ENCODE data around the gene ATG13.
"Not testable (repeated sequence)": the region's sequence is repeated elsewhere in the genome, so short reads cannot be mapped to it uniquely, and the experiment has no call there.

Gene ATG13

GRCh38 chr11:46649180-46649738, 31.9 kb downstream of the ATG13 start:
- peak; percentile 97 for DNase-seq

GRCh38 chr11:46655631-46656030, 38.3 kb downstream of the ATG13 start:
- DNase-seq, result no peak

GRCh38 chr11:46657186-46657585, 39.8 kb downstream of the ATG13 start:
- DNase-seq, result no peak

DNA sequence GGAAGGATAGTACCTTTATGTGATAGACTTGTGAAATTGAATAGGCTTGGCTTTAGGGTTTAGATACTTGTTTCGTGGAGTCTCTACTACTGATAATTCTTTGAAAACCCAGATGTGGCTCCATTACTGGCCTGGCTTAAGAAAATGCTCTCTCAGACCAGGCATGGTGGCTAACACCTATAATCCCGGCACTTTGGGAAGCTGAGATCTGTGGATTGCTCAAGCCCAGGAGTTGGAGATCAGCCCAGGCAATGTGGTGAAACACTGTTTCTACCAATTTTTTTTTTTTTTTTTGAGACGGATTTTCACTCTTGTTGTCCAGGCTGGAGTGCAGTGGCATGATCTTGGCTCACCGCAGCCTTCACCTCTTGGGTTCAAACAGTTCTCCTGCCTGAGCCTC, 40.9 kb downstream of the ATG13 start:
- peak; percentile 46 for DNase-seq

DNA sequence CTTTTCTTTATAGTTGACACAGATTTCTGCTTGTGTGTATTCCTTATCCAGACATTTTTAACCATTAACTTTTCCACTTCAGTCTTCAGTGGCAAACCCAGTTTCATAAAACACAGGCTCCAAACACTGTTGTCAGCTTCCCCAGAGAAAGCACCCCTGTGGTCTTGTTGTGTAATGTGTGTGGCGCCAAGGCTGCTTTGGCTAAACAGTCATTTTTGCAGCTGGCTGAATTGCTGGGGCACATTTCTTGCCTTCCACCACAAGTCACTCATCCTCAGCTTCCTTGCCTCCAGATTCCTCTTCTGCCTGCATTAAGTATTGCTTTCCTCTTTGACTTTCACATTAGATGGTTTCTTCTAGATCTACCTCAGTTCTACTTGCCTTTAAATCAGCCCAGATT, 42.6 kb downstream of the ATG13 start:
- peak; percentile 31 for DNase-seq

GRCh38 chr11:46661836-46662235, 44.5 kb downstream of the ATG13 start:
- DNase-seq, result no peak

- DNase-seq, result no peak
These were observed 45.0 kb downstream of the ATG13 start for GRCh38 chr11:46662366-46662765.

- no peak for DNase-seq
These were observed 46.1 kb downstream of the ATG13 start for GRCh38 chr11:46663277-46663940.

DNA sequence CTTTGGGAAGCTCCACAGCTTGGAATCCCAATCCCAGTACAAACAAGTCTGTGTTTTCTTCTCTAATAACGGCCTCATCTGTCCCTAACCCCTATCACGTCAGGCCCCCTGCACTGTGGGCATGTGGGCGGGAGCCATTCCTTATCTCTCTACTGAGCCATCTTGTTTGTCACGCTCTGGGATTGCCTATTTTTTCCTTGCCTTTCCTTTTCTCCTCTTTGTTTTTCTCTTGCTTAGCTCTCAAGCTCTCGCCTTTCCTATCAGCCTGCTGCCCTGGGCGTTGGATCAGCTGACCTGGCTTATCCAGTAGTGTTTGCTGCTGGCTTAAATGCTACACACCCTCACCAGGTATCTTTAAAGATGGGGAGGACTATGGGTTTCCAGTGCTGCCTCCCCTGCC, 47.3 kb downstream of the ATG13 start:
- no peak for DNase-seq

- DNase-seq, result no peak
These were observed 48.0 kb downstream of the ATG13 start for GRCh38 chr11:46665356-46665755.

DNA sequence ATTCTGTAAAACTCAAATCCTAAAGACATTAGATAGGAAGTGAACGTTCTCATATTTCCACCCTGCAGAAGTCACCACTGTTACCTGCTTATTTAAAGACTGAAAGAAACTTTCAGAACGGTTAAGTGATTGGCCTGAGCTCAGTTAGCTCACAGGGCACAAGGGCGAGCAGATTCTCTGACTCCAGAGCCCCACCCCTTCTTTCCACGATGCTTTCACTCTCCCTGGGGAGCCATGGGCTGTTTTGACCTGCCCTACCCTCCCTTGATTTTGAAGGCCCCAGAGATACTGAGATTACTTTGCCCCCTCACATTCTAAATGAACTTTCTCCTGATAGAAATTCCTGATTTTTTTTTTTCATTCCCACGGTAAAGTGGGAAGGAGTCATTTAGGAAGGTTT, 49.2 kb downstream of the ATG13 start:
- no peak for DNase-seq

GRCh38 chr11:46667043-46667481, 49.7 kb downstream of the ATG13 start:
- no peak for DNase-seq

DNA sequence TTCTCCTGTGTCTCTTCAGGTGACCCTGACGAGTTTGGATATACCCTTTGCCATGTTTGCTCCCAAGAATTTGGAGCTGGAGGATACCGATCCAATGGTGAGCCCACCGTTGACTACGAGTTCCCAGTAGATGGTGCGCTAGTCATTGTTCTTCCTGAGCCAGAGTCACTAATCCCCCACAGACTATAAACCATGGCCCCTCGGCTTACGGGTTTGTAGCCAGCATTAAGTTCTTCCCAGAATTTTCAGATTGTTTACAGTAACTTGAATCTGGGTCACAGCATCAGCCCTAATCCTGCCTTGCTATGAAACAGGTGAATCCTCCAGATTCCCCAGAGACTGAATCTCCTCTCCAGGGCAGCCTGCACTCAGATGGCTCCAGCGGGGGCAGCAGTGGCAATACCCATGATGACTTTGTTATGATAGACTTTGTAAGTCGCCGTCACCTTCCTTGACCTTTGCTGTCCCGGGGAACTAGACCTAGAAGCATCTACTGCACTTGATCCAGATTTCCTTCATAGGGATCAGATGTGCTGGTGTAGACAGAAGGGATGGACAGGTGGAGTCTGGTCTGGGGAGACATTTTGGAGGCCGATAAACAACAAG, 51.2 kb downstream of the ATG13 start:
- DNase-seq, result no peak

DNA sequence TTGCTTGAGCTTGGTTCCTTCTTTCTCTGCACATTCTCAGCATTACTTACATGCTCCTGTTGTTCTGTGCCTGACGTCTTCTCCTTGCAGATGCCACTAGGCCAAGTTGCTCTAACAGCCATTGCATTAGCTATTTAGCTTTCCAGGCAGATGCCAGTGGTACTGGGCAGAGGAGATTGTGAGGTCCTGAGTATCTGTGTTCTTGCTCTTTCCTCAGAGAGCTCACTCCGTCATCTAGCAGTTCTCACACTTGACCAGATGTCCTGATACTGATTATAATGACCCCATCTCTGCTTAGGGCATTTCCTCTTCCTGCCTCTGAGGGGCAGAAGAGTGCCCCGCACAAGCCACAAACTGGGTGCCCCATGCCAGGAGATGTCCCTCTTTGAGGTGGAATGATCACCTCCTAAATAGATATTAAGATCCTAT, 52.4 kb downstream of the ATG13 start:
- no peak for DNase-seq

DNA sequence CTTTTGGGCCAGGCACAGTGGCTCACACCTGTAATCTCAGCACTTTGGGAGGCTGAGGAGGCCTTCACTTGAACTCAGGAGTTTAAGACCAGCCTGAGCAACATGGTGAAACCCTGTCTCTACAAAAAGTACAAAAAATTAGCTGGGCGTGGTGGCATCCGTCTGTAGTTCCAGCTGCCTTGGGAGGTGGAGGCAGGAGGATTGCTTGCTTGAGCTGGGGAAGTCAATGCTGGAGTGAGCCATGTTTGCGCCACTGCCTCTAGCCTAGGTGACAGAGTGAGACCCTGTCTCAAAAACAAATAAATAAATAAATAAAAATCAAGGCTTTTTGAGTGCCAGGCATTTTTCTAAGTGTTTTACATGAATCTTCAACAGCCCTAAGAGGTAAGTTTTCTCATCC, 53.2 kb downstream of the ATG13 start:
- not testable (repeated sequence) for DNase-seq

DNA sequence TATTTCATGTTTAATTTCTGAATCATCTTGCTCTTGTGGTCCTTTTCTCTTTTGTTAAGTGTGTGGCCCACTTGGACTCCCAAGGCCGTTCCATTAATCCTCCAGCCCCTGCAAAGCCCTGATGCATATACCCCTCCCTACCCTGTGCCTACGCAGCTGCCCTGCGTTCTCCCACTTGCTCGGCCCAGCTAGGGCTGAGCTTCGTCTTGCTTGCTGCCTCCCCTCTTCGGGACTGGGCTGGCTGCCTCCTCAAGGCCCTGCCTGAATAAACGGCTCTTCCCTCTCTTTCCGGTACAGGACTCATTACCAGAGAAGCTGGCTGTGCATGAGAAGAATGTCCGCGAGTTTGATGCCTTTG, 54.6 kb downstream of the ATG13 start:
- DNase-seq, result no peak

DNA sequence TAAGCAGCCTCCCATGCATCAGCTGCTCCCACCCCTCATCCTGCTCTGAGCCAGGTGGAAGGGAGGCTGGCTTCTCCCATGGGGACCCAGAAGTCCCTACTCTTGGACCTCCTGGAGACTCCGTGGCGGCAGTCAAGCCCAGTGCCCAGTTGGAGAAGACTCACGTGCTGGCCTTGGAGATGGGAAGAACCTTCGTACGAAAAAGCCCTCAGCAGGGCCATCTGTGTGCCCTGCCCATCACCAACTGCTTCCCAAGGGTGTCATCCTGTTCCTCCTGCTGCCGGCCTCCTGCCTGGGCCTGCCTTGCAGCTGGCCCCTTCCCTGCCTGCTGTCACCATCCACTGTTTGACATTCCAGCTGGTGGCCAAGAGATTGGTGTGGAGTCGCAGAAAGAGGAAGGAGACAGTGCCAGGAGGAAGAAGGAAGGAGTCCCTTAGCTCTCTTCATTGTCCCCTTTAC, 55.1 kb downstream of the ATG13 start:
- DNase-seq, result no peak

DNA sequence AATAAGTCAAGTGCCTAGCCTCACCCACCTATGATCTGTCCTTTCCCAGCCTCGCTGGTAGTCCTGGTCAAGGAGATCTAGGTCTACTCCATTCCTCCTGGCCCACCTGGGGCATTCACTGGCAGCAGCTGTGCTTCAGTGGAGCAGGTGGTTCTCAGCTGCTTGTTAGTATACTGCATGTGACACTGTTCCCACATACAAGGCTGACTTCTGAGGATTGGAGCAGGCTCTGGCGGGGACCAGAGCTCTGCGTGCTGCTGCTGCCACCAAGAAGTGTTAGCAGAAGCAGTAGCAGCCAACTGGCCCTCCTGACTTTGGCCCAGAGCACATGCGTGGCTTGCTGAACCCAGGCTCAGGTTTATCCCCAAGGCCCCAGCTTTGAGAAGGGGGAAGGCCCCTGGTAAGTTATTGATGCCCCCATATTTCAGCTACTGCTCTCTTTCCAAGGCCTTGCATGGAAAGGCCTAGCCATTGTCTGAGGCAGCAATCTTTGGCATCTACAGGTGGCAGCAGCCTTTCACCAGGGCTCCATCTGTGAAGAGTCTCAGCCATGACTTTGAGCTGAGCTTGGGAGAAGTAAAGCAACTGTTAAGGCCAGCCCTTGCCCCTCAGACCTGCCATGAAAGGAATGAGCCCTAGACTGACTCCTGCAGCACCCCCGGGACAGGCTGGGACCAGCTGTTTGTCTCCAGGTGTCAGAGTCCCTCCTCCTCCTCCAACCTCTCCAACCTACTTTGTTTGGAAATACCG, 56.5 kb downstream of the ATG13 start:
- no peak for DNase-seq

DNA sequence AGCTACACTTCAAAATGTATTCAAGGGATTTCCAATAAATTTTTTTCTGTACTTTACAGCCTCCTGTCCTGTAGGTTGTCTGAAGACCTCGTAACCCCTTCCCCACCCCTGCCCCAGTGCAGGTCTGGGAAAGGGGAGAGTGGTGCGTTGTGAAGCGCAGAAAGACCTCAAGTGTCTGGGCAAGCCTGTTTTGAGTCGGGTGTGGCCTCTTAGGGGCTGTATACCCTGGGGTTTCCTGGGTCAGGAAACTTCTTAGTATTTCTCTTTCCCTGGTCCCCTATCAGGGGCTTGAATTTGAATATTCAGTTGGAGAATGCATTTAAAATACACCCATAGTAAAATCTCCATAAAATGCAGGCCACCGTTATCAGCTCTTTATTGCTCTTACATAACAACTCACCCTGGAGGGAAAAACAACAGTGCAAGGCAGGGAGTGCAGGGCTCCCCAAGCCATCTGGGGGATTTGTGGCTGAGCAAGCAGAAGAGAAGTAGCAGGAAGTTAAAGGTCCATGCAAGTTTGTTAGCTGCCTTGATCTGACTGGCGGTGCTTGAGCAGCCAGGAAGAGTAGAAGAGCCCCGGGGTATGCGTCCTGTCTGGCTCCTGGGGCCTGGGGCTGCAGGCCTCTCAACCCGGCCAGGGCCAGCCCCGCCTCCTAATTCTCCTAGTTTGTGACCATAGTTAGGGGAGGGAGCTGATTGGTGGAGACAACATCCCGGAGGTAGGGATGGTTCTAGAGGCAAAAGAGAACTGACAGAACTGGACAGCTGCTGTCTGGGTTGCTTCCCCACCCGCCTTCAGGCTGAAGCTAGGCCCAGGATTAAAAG, 57.3 kb downstream of the ATG13 start:
- DNase-seq, result no peak

DNA sequence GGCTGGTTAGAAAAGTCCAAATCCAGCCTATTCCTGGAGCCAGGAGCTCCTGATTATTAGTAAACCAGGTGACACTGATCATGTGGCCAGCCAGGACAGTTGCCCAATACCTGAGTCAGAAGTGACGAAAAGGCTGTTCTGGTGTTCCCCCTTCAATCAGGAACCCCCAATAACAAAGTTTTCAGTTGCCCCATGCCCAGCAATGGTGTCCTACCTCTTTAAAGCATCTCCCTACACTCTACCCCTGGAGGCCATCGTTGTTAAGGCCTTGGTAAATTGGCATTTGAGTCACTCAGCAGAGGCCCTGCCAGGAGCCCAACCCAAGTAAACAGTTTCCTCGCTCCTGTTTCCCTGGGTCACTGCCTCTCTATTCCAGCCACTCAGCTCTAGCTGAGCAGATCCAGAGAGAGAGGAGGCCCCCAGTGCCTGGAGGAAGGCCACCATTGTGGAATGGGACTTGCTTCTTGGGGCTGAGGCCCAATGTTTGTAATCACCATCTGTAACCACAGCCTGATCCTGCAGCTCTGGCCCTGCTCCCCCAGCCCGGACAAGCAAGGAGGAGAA, 58.0 kb downstream of the ATG13 start:
- peak; percentile 28 for DNase-seq

- no peak for DNase-seq
These were observed 58.6 kb downstream of the ATG13 start for GRCh38 chr11:46675949-46676348.

GRCh38 chr11:46676436-46677158, 59.2 kb downstream of the ATG13 start:
- DNase-seq, result no peak
